Measurements from ENCODE around the gene CTNS. TPM values are rescaled to one million over a fixed set of nuclear protein-coding genes. Genes with fewer than 3 reads are reported as not detected.

CTNS gene
- total RNA-seq, 1 experiment from 2014 or later, result 15.6 TPM

DNA sequence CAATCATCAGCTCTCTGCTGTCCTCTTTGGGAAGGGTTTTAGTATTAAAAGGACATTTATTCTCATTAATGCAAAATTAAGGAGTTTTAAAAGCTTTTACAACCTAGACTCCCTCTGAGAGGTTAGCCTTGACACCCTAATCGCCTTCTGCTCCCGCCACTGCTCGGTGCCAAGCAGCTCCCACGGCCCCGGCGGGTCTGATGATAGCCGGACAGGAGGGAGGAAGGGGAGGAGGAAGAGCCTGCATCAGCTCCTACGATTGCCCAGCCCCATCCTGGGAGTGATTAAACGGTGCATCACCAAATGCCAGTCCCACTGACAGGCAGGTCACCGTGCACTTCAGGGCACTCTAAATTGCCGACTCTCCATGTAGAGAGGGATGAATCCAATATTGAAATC, 8.8 kb upstream of the CTNS start:
- DNase-seq, result no peak
- H3K9me3 ChIP-seq, result no peaks in the 10 kb centered on the region
- no peaks in the 10 kb centered on the region for H3K9me3 Mint-ChIP-seq (ENCODE audit: unreplicated experiment)
- no TSS peak for BruUV-seq (replicated peaks)
- no peaks in the 10 kb centered on the region for H3K4me1 Mint-ChIP-seq (ENCODE audit: low read depth, unreplicated experiment)
- POLR2A ChIA-PET, result no interaction called here
- no peak overlapping the region for H3K4me3 ChIP-seq (ENCODE audit: low read depth, low read length)
- H3K27ac Mint-ChIP-seq (ENCODE audit: unreplicated experiment), result no peak overlapping the region
- H3K27me3 Mint-ChIP-seq (ENCODE audit: insufficient read depth, unreplicated experiment), result no peaks in the 10 kb centered on the region
- H3K36me3 ChIP-seq (ENCODE audit: control insufficient read depth, insufficient read depth, low read length), result no peaks in the 10 kb centered on the region; the same call in 1 of the 2 replicates
- TF ChIP-seq, protein P1, sequence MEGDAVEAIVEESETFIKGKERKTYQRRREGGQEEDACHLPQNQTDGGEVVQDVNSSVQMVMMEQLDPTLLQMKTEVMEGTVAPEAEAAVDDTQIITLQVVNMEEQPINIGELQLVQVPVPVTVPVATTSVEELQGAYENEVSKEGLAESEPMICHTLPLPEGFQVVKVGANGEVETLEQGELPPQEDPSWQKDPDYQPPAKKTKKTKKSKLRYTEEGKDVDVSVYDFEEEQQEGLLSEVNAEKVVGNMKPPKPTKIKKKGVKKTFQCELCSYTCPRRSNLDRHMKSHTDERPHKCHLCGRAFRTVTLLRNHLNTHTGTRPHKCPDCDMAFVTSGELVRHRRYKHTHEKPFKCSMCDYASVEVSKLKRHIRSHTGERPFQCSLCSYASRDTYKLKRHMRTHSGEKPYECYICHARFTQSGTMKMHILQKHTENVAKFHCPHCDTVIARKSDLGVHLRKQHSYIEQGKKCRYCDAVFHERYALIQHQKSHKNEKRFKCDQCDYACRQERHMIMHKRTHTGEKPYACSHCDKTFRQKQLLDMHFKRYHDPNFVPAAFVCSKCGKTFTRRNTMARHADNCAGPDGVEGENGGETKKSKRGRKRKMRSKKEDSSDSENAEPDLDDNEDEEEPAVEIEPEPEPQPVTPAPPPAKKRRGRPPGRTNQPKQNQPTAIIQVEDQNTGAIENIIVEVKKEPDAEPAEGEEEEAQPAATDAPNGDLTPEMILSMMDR (IDR thresholded peaks at IDR 0.05; ENCODE audit: insufficient read depth in 1 of 2, low read depth in 1 of 2, low read length in 1 of 2, severe bottlenecking in 1 of 2, unreplicated experiment in 1 of 2), result no peak
- peaks cover 13% of the 10 kb centered on the region for H3K36me3 Mint-ChIP-seq (ENCODE audit: insufficient read depth, unreplicated experiment)
- H3K4me1 ChIP-seq, result no peaks in the 10 kb centered on the region
- no peak overlapping the region for H3K4me3 Mint-ChIP-seq (ENCODE audit: unreplicated experiment)
- intact Hi-C loops (cut with micrococcal nuclease; ENCODE audit: unreplicated experiment), result no loop called here
- CTCF ChIA-PET, result no interaction called here
- H3K27me3 ChIP-seq (replicated peaks; ENCODE audit: control insufficient read depth, insufficient read depth, low read length), result no peaks in the 10 kb centered on the region

DNA sequence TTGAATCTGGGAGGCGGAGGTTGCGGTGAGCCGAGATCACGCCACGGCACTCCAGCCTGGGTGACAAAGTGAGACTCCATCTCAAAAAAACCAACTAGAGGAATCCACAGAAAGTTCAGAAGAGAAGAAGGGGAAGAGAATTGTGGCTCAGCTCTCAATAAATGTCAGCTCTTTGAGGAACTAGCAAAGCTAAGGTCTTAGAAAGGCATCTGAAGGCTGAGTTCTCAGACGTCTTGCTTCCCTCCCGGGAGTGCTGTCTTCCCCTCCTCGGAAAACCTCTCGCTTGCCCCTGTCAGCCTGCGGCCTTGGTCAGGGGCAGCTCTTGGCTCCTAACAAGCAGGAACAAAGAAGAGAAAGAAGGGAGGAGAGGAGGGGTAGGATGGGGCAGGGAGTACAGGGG, 5.8 kb upstream of the CTNS start:
- Histone ChIP-seq H3K4me1 (no peaks in the 10 kb centered on the region), H3K27me3 (replicated peaks; ENCODE audit: control insufficient read depth, insufficient read depth, low read length) (no peaks in the 10 kb centered on the region), H3K4me3 (ENCODE audit: low read depth, low read length) (no peak overlapping the region), H3K36me3 (ENCODE audit: control insufficient read depth, insufficient read depth, low read length) (no peaks in the 10 kb centered on the region), H3K9me3 (no peaks in the 10 kb centered on the region)
- DNase-seq, result no peak
- Mint-ChIP-seq H3K9me3 (ENCODE audit: unreplicated experiment) (no peaks in the 10 kb centered on the region), H3K36me3 (ENCODE audit: insufficient read depth, unreplicated experiment) (peaks cover 6% of the 10 kb centered on the region), H3K4me1 (ENCODE audit: low read depth, unreplicated experiment) (no peaks in the 10 kb centered on the region), H3K4me3 (ENCODE audit: unreplicated experiment) (no peak overlapping the region), H3K27ac (ENCODE audit: unreplicated experiment) (no peak overlapping the region), H3K27me3 (ENCODE audit: insufficient read depth, unreplicated experiment) (no peaks in the 10 kb centered on the region)
- ChIA-PET CTCF (no interaction called here), POLR2A (no interaction called here)
- no TSS peak for BruUV-seq (replicated peaks)
- TF ChIP-seq, protein P1 (IDR thresholded peaks at IDR 0.05; ENCODE audit: insufficient read depth in 1 of 2, low read depth in 1 of 2, low read length in 1 of 2, severe bottlenecking in 1 of 2, unreplicated experiment in 1 of 2), result no peak
- intact Hi-C loops (cut with micrococcal nuclease; ENCODE audit: unreplicated experiment), result no loop called here

DNA sequence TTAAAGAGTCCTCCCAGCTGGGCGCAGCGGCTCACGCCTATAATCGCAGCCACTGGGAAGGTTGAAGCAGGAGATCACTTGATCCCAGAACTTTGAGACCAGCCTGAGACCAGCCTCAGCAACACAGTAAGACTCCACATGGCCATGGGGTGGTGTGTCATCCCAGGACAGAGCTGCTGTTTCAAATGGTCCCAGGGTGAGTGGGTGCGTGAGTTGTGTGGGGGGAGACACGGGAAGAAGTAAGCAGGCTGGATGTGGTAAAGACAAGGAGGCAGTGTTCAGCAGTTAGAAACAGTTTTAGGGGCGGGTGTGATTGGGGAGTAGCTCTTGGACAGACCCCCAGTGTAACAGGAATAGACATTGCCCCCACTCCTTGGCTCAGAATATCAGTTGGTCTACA, 4.3 kb upstream of the CTNS start:
- H3K27ac Mint-ChIP-seq (ENCODE audit: unreplicated experiment), result no peak overlapping the region
- no peaks in the 10 kb centered on the region for H3K27me3 Mint-ChIP-seq (ENCODE audit: insufficient read depth, unreplicated experiment)
- Histone ChIP-seq H3K27me3 (replicated peaks; ENCODE audit: control insufficient read depth, insufficient read depth, low read length) (no peaks in the 10 kb centered on the region), H3K4me3 (ENCODE audit: low read depth, low read length) (no peak overlapping the region), H3K36me3 (ENCODE audit: control insufficient read depth, insufficient read depth, low read length) (no peaks in the 10 kb centered on the region), H3K4me1 (no peaks in the 10 kb centered on the region), H3K9me3 (no peaks in the 10 kb centered on the region)
- intact Hi-C loops (cut with micrococcal nuclease; ENCODE audit: unreplicated experiment), result no loop called here
- ChIA-PET POLR2A (no interaction called here), CTCF (interaction anchor here (0.6 kb wide), 1 partner anchor 35 kb away, joined by 3 read pairs; no protein-coding TSS in a partner anchor)
- peaks cover 3% of the 10 kb centered on the region for H3K36me3 Mint-ChIP-seq (ENCODE audit: insufficient read depth, unreplicated experiment)
- no peaks in the 10 kb centered on the region for H3K9me3 Mint-ChIP-seq (ENCODE audit: unreplicated experiment)
- no peaks in the 10 kb centered on the region for H3K4me1 Mint-ChIP-seq (ENCODE audit: low read depth, unreplicated experiment)
- no TSS peak for BruUV-seq (replicated peaks)
- TF ChIP-seq, protein P1 (IDR thresholded peaks at IDR 0.05; ENCODE audit: insufficient read depth in 1 of 2, low read depth in 1 of 2, low read length in 1 of 2, severe bottlenecking in 1 of 2, unreplicated experiment in 1 of 2), result no peak
- DNase-seq, result no peak
- H3K4me3 Mint-ChIP-seq (ENCODE audit: unreplicated experiment), result no peak overlapping the region
